NCI-H748 treated with DMSO at 0.1 percent for 48 hours (cell line): ENCODE data around the gene PCDH12.
A peak's percentile ranks its signal among the peaks of the same experiment; 100 is the strongest.
"Not testable (repeated sequence)": the region's sequence is repeated elsewhere in the genome, so short reads cannot be mapped to it uniquely, and the experiment has no call there.

Source experiments
- DNase-seq: peaks from one replicate; lab custom pipeline; 2025; lab: John Stamatoyannopoulos, UW

PCDH12 gene

GRCh38 chr5:141940695-141941271 is 17.2 kb downstream of the PCDH12 start:
- DNase-seq: no peak

GRCh38 chr5:141935538-141935937 is 22.5 kb downstream of the PCDH12 start:
- DNase-seq: no peak

- peak; percentile 66 for DNase-seq
Measured at GRCh38 chr5:141934099-141934844, 23.7 kb downstream of the PCDH12 start.

GRCh38 chr5:141933151-141933550 is 24.9 kb downstream of the PCDH12 start:
- DNase-seq: no peak

GRCh38 chr5:141931694-141932093 is 26.3 kb downstream of the PCDH12 start:
- DNase-seq: no peak

- DNase-seq: no peak
Measured at GRCh38 chr5:141929398-141930058, 28.5 kb downstream of the PCDH12 start.

GRCh38 chr5:141928051-141928450 is 30.0 kb downstream of the PCDH12 start:
- DNase-seq: no peak

- no peak for DNase-seq
Measured at GRCh38 chr5:141926434-141926833, 31.6 kb downstream of the PCDH12 start.

GRCh38 chr5:141923448-141924313 is 34.3 kb downstream of the PCDH12 start, which contains the start of gene DELE1:
TSS of gene DELE1 (plus strand) at chr5:141923871. CDS start at chr5:141923942, 71 bp downstream.
- DNase-seq: no peak

- DNase-seq: not testable (repeated sequence)
Measured at GRCh38 chr5:141922827-141923447, 35.1 kb downstream of the PCDH12 start.

GRCh38 chr5:141920771-141921170 is 37.2 kb downstream of the PCDH12 start:
- DNase-seq: no peak

- no peak for DNase-seq
Measured at GRCh38 chr5:141919218-141920119, 38.5 kb downstream of the PCDH12 start.

GRCh38 chr5:141917760-141918159 is 40.2 kb downstream of the PCDH12 start:
- no peak for DNase-seq

- no peak for DNase-seq
Measured at GRCh38 chr5:141916522-141916921, 41.5 kb downstream of the PCDH12 start.

GRCh38 chr5:141915881-141916336 is 42.1 kb downstream of the PCDH12 start:
- DNase-seq: no peak

- no peak for DNase-seq
Measured at GRCh38 chr5:141914797-141915196, 43.2 kb downstream of the PCDH12 start.

GRCh38 chr5:141914199-141914743 is 43.7 kb downstream of the PCDH12 start:
- no peak for DNase-seq

- no peak for DNase-seq
Measured at GRCh38 chr5:141913560-141914198, 44.3 kb downstream of the PCDH12 start.

- DNase-seq: no peak
Measured at GRCh38 chr5:141910271-141910673, 47.7 kb downstream of the PCDH12 start.

GRCh38 chr5:141909212-141909611 is 48.8 kb downstream of the PCDH12 start:
- no peak for DNase-seq
